Keratinocyte (primary cell): Measurements from ENCODE around the gene PPY. TPM values are rescaled to one million over a fixed set of nuclear protein-coding genes. Genes with fewer than 3 reads are reported as not detected.
A peak's percentile ranks its signal among the peaks of the same experiment; 100 is the strongest.

ENCODE experiments used
- DNase-seq: peaks from one replicate; pipeline ENCODE4 v3.0.0-alpha.2; 2011; ENCODE audit warnings: low read depth, missing footprints, low spot score
- FAIRE-seq: peaks from 2 replicates; lab custom pipeline; 2011; peaks lifted over from hg19 to GRCh38; lab: Jason Lieb, UNC
- H2AFZ ChIP-seq: 2 replicates; pipeline ENCODE4 v1.6.0; 2012; ENCODE audit warnings: low read length, control low read depth, inconsistent platforms; ENCODE audit not compliant: control insufficient read depth
- H3K27ac ChIP-seq: 2 replicates; pipeline ENCODE4 v1.5.1; 2011; ENCODE audit warnings: low read length; ENCODE audit not compliant: control insufficient read depth, insufficient read depth
- H3K27me3 ChIP-seq: 3 replicates; pipeline ENCODE4 v1.6.0; 2011; ENCODE audit warnings: low read length; ENCODE audit not compliant: control insufficient read depth, insufficient read depth; ENCODE audit errors: extremely low read depth
- H3K36me3 ChIP-seq, 2 experiments: 2 replicates in 1 of 2; 3 replicates in 1 of 2; pipeline ENCODE4 v1.5.1; 2011; ENCODE audit warnings: low read length in 2 of 2, mild to moderate bottlenecking in 1 of 2; ENCODE audit not compliant: control insufficient read depth in 2 of 2, insufficient read depth in 2 of 2; ENCODE audit errors: extremely low read depth in 1 of 2
- H3K4me1 ChIP-seq: 3 replicates; pipeline ENCODE4 v1.5.1; 2011; ENCODE audit warnings: low read length; ENCODE audit not compliant: control insufficient read depth, insufficient read depth; ENCODE audit errors: extremely low read depth
- H3K4me2 ChIP-seq: 3 replicates; pipeline ENCODE4 v1.6.0; 2011; ENCODE audit warnings: low read depth, low read length; ENCODE audit not compliant: control insufficient read depth, insufficient read depth; ENCODE audit errors: extremely low read depth
- H3K4me3 ChIP-seq, 3 experiments: fragments of 200-600 bp in 1 of 3; sonication (generic) in 1 of 3; 2 replicates in 2 of 3; 3 replicates in 1 of 3; pipeline ENCODE4 v1.5.1; 2011 to 2016; ENCODE audit warnings: low read length in 3 of 3, mild to moderate bottlenecking in 3 of 3, control low read depth in 2 of 3, inconsistent platforms in 1 of 3, low read depth in 1 of 3, mixed read lengths in 1 of 3, mixed run types in 1 of 3, moderate library complexity in 1 of 3; ENCODE audit not compliant: control insufficient read depth in 2 of 3, insufficient read depth in 2 of 3; ENCODE audit errors: extremely low read depth in 1 of 3
- H3K79me2 ChIP-seq: 2 replicates; pipeline ENCODE4 v1.6.0; 2012; ENCODE audit warnings: low read length; ENCODE audit not compliant: control insufficient read depth, insufficient read depth
- H3K9ac ChIP-seq: 3 replicates; pipeline ENCODE4 v1.6.0; 2011; ENCODE audit warnings: low read length; ENCODE audit not compliant: control insufficient read depth, insufficient read depth; ENCODE audit errors: extremely low read depth
- H3K9me1 ChIP-seq: 3 replicates; pipeline ENCODE4 v1.6.0; 2011; ENCODE audit warnings: low read length; ENCODE audit not compliant: control insufficient read depth, insufficient read depth; ENCODE audit errors: extremely low read depth
- H3K9me3 ChIP-seq: 2 replicates; pipeline ENCODE4 v1.5.1; 2012; ENCODE audit warnings: low read depth, low read length; ENCODE audit not compliant: control insufficient read depth
- H4K20me1 ChIP-seq: 3 replicates; pipeline ENCODE4 v1.6.0; 2011; ENCODE audit warnings: low read length; ENCODE audit not compliant: control insufficient read depth, insufficient read depth; ENCODE audit errors: extremely low read depth
- CTCF ChIP-seq, 3 experiments: IDR thresholded peaks in 1 of 3; conservative IDR thresholded peaks in 1 of 3; optimal IDR thresholded peaks in 1 of 3; 2 replicates in 2 of 3; 3 replicates in 1 of 3; pipeline versions ENCODE3 to v1.5.1; 2011; ENCODE audit warnings: low read length in 3 of 3, mild to moderate bottlenecking in 3 of 3, moderate library complexity in 2 of 3, control low read depth in 1 of 3, inconsistent platforms in 1 of 3; ENCODE audit not compliant: insufficient read depth in 2 of 3; ENCODE audit errors: extremely low read depth in 1 of 3
- EZH2 ChIP-seq: IDR thresholded peaks from one replicate; pipeline ENCODE4 v1.6.1; 2012; ENCODE audit warnings: inconsistent platforms, mild to moderate bottlenecking, low read length, moderate library complexity
- dilution Hi-C: fragments of 300-500 bp; cut with MboI; formaldehyde crosslinking; loops from one replicate; pipeline ENCODE4 v1.7.0; 2020; ENCODE audit warnings: low sequenced_read_pairs; ENCODE audit not compliant: extremely low pct_ligation_motif_present
- polyA plus RNA-seq, 5 experiments: library from polyadenylated mRNA; depleted of rRNA in 3 of 5; stranded (reverse) in 3 of 5; stranded (forward) in 1 of 5; unstranded in 1 of 5; fragments of >200 nt; gene quantifications; 1 replicate in 1 of 5; 2 replicates in 3 of 5; 3 replicates in 1 of 5; pipeline versions ENCODE4 v1.2.1 to v1.2.3, GENCODE V29; 2011 to 2012; ENCODE audit warnings: missing spikeins in 2 of 5, low read depth in 1 of 5, low replicate concordance in 1 of 5

The PPY gene
- polyA plus RNA-seq, 1 donor (not counting 4 experiments of a cell fraction or from before 2014, with no cell fraction given), result not detected

DNA sequence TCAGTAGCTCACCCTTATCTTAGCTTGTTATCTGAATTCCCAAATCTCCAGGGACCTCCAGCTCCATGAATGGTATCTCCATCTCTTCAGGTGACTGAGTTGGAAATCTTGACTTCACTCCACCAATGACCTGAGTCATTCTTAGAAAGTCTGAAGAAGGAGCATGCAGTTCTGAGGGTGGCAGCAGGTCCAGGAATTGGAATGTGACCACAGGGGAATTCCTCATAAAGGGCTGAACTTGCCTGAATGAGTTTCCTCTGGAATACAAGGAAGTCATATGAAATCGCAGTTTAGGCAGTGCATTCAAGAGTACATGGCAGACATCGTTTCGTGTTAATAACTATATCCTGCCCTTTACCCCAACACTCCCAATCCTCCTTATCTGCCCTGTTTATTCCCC lies 24.0 kb upstream of the PPY start:
- Histone ChIP-seq H3K9ac (no peak overlapping the region), H2AFZ (no peak overlapping the region), H3K27ac (no peak overlapping the region), H3K36me3 (no peaks in the 10 kb centered on the region), H3K4me3 (no peak overlapping the region), H3K9me1 (no peaks in the 10 kb centered on the region), H3K9me3 (no peaks in the 10 kb centered on the region), H3K4me2 (no peak overlapping the region), H4K20me1 (no peaks in the 10 kb centered on the region), H3K27me3 (no peaks in the 10 kb centered on the region), H3K79me2 (no peaks in the 10 kb centered on the region), H3K4me1 (no peaks in the 10 kb centered on the region)
- DNase-seq (no peak), FAIRE-seq (peak; percentile 90)
- dilution Hi-C loops, result no loop called here
- TF ChIP-seq CTCF (optimal IDR thresholded peaks at IDR 0.05 in 1 of 3, IDR thresholded peaks at IDR 0.05 in 1 of 3, conservative IDR thresholded peaks at IDR 0.05 in 1 of 3; ENCODE audit: extremely low read depth in 1 of 3, insufficient read depth in 2 of 3, low read length in 3 of 3) (no peak), EZH2 (no peak)

DNA sequence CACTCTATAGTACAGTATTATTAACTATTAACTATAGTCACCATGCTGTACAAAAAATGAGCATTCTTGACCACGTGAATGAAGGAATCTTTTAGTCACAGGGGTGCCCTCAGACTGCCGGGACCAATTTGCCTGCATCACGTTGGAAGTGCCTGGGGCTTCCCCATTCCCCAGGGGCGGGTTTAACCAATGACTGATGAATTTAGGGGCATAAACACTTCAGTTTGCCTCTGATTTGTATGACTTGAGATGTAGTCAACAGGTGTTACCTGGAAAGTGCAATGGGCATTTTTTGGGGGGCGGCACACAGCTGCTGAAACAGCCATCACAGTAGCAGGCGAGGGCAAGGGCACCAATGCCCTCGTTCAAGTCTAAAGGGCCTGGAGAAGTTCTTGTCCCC lies 20.2 kb upstream of the PPY start:
- dilution Hi-C loops, result no loop called here
- no peak for DNase-seq

More for the DNA sequence above, 20.2 kb upstream of the PPY start:
- no peaks in the 10 kb centered on the region for H3K79me2 ChIP-seq
- TF ChIP-seq EZH2, result no peak
- no peak for TF ChIP-seq CTCF (optimal IDR thresholded peaks at IDR 0.05 in 1 of 3, IDR thresholded peaks at IDR 0.05 in 1 of 3, conservative IDR thresholded peaks at IDR 0.05 in 1 of 3; ENCODE audit: extremely low read depth in 1 of 3, insufficient read depth in 2 of 3, low read length in 3 of 3)
- no peak overlapping the region for H3K27ac ChIP-seq
- no peaks in the 10 kb centered on the region for H3K27me3 ChIP-seq
- H3K9me3 ChIP-seq, result no peaks in the 10 kb centered on the region
- H2AFZ ChIP-seq, result no peak overlapping the region
- H3K36me3 ChIP-seq, result no peaks in the 10 kb centered on the region
- FAIRE-seq, result no peak
- H4K20me1 ChIP-seq, result no peaks in the 10 kb centered on the region
- H3K4me1 ChIP-seq, result no peaks in the 10 kb centered on the region
- no peak overlapping the region for H3K4me2 ChIP-seq
- no peaks in the 10 kb centered on the region for H3K9me1 ChIP-seq
- no peak overlapping the region for H3K9ac ChIP-seq
- H3K4me3 ChIP-seq, result no peak overlapping the region
